ENCODE results near the gene VPS13A.
A peak's percentile ranks its signal among the peaks of the same experiment; 100 is the strongest.

GRCh38 chr9:77215874-77216273, 38.5 kb downstream of the VPS13A start:
- TF ChIP-seq CTCF (IDR thresholded peaks at IDR 0.05), result peak in 1 of 4 experiments; percentile 23
- TF ChIP-seq POLR2A (IDR thresholded peaks at IDR 0.05), result no peak

All from uterus (tissue), 2 donors.